Brain pericyte (primary cell): ENCODE measurements around the gene SLC6A12.
A peak's percentile ranks its signal among the peaks of the same experiment; 100 is the strongest.

Experiments
- DNase-seq: peaks from one replicate; pipeline ENCODE4 v3.0.0-alpha.2; 2012; ENCODE audit warnings: low read depth, low spot score

The SLC6A12 gene

GRCh38 chr12:177980-178828 is 35.8 kb downstream of the SLC6A12 start:
- no peak for DNase-seq

- no peak for DNase-seq
Measured at GRCh38 chr12:177336-177979, 36.5 kb downstream of the SLC6A12 start.

DNA sequence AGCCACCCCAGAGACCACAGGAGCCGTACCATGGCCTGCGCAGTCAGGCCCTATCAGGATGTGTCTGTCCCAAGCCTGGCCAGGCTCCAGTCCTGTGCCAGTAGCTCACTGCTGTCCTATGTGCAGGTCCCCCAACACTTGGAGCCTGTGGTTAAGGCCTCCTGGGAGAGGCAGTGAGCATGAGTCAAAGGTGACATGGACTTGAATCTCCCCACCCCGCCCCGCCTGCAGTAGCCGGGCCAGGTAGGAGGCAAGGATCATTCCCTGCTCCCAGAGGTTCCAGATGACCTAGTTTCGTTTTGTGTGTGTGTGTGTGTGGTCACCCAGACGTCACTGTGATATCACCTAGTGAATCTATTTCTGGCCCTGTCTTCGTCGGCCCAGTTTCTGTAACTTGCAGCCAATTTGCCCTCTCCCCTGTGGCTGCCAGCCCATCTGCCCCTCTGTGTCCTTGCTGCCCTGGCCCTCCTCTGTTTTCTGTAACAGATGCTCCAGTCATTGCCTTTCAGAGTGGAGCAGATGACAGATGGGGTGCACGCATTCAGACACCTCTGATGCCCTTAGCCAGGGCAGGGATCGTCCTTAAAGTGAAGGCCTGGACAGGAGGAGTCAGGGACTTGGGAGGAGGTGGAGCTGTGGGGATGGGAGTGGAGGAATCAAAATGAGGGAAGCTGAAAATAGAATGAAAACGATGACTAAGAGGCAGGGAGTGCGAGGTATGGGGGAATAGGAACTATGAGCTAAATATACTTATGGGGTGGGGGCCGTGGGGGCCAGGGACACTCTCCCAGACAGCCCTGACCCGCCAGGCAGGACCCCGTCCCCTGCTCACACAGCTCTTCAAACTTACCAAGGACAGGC is 37.4 kb downstream of the SLC6A12 start:
- DNase-seq: no peak

DNA sequence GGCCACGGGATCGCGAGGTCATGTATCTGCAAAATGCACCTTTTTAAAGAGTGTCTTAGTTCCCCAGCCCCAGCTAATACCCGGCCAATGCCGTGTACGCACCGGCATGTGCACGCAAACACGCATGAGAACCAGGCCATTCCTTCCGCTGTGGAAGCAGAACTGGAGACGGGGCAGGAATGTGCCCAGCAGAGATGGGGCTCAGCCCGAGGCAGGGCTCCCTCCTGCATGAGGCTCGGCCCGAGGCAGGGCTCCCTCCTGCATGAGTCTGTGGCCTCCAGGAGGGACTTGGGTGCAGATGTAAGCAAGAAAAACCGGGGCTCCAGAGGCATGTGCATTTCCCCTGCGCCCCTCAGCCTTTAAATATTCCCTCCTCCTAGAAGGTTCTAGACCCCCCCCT is 38.2 kb downstream of the SLC6A12 start:
- DNase-seq: no peak

DNA sequence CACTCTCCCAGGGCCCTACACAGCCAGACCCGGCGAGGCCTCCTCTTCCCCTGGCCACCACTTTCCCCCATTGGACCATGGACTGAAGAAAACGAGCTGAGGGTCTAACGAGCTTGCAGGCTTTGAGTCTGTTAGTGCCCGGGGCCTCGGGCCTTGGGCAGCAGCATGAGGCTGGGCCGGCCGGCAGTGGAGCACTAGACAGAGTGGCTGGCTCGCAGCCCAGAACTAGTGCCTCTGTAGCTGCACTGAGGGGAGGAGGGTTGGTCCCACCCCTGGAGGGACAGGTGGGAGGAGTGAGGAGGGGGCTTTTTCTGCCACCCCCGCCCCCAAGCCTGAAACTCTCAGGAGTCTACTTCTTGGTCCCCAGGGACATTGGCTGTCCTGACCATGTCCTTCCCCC is 38.7 kb downstream of the SLC6A12 start:
- no peak for DNase-seq

DNA sequence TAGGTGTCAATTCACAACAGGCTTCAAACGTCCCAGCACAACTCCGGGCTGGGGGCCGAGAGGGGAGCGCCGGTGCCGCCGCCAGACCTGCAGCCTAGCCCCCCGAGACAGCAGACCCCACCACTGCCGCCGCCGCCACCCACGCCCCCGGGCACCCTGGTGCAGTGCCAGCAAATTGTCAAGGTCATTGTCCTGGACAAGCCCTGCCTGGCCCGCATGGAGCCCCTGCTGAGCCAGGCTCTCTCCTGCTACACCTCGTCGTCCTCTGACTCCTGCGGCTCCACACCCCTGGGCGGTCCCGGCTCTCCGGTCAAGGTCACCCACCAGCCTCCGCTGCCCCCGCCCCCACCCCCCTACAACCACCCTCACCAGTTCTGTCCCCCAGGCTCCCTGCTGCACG is 39.4 kb downstream of the SLC6A12 start:
- no peak for DNase-seq

DNA sequence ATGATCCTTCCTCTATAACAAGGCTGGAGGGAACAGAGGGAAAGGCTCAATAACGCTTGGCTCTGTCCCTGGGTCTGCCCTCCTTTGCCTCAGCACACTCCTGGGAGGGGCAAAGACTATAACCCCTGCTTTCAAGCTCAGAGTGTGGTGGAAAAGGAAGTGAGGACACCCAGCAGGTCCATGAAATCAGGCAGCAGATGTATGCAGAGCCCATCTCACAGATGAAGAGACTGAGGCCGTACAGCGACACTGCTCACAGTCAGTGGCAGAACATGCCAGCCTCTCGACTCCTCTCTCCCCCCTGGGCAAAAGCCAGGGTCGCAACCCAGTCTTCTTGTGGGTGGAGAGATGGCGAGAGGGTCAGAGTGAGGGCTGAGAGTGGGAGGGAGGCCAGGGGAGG is 39.8 kb downstream of the SLC6A12 start:
- DNase-seq: no peak

DNA sequence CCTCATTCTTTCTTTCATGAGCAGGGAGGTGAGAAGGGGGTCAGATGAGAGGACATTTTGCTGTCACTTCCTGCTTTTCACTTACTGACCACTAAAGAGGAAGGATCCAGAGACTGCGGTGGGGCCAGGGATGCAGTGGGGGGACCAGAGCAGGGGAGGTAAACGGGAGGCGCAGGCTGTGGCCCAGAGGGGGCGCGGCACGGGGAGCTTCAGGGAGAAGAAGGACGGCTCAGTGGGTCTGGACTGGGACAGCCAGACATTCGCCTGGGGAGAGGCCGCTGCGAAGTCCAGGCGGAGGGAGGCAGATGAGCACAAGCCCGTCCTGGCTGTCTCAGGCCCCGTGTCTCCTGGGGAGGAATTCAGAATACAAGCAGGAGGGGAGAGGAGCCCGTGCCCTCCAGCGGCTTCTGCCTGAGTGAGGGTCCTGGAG is 41.2 kb downstream of the SLC6A12 start:
- no peak for DNase-seq

DNA sequence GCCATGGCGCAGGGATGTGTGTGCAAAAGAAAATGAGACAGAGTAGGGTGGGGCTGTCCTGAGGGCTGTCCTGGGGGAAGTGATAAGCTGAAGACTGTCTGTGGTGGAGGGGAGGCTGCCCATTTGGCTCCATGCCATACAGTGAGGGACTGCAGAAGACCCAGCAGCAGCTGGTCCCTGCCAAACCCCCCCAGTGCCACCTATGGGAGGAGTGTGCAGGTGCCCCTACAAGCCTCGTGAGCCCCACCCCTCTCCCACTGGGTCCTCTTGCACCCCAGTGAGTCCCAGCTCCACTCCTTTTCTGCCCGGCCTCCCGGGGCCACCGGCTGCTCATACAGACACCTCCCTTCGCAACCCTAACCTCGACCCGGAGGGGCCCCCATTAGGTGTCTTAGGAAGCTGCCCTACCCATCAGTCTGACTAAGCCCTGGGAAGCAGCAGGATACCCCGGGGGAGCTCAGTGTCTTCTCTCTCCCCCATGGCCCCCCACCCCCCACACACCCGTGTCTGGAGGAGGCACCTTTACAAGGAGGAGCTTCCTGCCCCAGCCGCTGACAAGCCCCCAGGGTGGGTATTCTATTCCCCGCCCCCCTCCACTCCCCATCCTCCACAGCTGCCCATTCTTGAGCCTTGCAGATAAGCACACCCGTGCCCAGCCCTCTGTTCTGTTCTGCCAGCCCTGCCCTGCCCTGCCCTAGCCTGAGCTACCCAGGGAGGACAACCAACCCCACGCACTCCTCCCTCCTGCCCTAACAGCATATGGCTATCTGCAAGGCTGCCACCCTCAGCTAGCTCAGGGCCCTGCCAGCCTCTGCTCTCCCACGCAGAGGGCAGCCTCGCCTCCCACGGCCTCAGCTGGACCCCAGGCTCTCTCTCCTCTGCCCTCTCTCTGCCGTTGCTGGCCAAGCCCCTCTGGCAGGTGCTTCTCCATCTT is 41.9 kb downstream of the SLC6A12 start:
- no peak for DNase-seq

DNA sequence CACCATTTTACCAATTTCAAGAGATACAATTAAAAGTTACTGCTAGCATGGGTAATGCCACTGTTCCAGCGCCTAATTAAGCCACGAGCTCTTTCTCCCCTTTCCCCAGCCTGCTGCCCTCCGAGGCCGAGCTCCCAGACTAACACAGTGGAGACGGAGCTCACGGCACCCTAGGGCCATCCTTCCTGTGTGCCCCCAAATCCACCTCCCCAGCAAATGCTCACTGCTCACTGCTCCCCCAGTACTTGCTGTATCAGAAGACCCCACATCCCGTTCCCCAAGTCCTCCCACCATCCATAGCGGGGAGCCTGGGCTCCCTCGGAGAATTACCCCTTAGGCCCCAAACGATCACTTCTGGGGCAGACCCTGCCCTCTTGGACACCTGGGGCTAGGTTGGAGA is 42.7 kb downstream of the SLC6A12 start:
- no peak for DNase-seq

- DNase-seq: no peak
Measured at GRCh38 chr12:170371-171225, 43.4 kb downstream of the SLC6A12 start.

GRCh38 chr12:169528-170370 is 44.2 kb downstream of the SLC6A12 start:
- DNase-seq: peak; percentile 91

GRCh38 chr12:168763-169525 is 45.0 kb downstream of the SLC6A12 start:
- no peak for DNase-seq

- DNase-seq: no peak
Measured at GRCh38 chr12:167959-168600, 45.9 kb downstream of the SLC6A12 start.

DNA sequence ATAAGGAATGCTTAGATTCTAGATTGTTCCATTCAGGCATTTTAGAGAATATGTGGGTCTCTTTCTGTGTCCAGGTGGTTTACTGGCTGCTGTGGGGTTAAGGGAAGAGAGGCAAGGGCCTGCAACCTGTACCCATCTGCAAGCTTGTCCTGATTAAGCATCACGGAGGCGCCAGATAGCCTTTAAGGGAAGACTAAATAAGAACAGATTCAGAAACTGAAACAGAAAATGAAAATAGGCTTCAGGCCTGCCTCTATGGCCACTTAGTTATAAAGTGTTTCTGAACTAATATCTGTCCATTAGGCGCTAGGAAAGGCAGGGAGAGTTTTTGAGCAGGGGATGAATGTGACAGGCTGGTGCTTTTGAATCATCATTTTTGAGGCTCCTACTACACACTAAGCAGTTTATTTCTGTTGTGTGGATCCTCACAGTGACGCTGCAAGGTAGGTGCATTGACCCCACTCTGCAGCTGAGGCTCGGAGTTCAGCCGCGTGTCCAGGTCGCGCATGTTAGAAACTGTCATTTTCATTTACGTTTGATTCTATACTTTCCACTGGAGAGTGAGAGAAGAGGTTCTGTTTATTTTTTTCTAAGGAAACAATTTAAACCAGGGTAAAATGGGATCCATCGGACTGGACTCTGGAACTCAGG is 47.4 kb downstream of the SLC6A12 start:
- DNase-seq: no peak

GRCh38 chr12:165862-166368 is 48.0 kb downstream of the SLC6A12 start:
- no peak for DNase-seq

DNA sequence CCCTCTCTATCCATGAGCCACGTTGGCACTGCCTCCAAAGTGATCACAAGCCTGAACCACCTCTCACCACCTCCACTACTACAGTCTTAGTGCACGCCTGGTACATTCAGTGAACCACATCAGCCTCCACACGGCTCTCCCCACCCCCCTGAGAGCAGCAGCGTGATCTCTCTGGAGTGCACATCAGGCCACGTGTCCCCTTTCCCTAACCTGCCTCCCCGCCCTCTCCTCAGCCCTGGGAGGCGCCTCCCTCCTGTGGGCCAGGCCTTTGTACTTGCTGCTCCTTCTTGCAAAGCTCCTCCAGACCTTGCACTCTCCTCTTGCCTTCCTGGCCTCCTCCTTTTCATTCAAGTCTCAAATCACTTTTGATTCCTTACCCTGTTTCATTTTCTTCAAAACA is 49.8 kb downstream of the SLC6A12 start:
- no peak for DNase-seq
